NCI-H128 (cell line): ENCODE results near the gene HOXA5.
A peak's percentile ranks its signal among the peaks of the same experiment; 100 is the strongest.

ENCODE experiments used
- DNase-seq: peaks from one replicate; lab custom pipeline; 2025; ENCODE audit not compliant: unreplicated experiment; lab: John Stamatoyannopoulos, UW

The HOXA5 gene

DNA sequence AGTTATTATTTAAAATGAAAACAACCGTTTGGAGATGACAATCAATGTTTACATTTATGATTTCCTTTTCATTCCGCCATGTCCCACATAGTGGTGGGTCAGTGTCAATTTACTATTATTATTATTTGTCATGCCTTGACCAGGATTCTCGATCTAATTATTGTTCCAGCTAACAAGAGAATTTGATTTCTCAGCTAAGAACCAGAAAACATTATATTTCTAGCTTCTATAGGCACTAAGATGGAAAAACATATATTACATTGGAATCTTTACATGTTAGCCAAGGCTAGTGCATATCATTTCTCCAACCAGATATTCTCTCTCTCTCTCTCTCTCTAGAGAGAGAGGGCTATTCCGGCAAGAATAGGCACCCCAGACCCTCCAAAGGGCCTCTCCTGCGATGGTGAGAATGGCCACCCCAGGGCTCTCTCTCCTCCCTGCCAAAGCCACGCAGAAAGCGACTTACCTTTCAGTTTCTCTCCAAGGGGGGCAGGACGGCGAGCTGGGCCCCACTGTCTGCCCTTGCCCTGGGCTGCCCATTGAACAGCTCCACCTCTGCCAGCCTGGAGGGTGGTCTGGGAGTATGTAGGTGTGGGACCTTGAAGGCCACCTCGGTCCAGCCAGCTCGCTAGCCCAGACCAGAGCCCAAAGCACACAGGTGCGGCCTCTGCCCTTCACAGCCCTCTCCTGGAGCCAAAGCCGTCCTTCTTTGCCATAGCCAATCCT is 6.5 kb upstream of the HOXA5 start:
- DNase-seq = no peak

DNA sequence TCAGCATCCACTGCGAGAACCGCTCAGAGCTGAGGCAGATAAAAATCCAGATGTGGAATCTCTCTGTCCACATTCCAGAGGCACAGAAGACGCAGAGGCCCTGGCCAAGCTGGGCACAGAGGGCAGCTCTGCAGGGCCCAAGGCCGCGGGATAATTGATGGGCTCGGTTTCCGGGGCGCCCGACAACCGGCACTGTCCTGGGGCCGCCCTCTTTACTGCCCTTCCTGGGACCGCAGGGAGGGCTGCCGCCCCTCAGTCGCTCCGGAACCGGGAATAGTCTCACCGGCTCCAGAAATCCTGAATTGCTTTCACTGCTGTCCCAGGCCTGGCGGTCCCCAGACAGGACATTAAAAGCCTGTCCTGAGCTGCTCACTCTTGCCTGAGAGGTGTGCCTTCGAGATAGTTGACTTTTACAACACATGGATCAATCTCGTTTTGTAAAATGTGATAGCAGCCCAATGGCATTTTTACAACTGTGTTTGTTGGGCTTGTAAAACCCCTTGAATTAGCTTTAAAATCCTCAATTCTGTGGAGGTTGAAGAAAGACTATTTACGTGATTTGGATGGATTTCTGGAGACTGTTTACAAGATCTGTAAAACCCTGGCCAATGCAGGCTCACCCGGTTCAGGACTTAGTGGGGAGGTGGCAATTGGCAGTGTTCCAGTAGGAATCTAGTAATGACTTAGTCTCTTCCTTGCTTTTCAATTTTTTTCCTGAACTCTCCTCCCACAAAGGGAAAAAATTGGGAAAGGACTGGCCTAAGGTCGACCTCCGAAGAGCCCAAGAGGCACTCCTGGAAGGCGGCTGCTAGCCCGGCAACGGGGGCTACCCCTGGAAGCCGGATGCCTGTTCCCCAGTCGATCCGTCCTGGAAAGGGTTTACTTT is 5.5 kb upstream of the HOXA5 start:
- DNase-seq = no peak

DNA sequence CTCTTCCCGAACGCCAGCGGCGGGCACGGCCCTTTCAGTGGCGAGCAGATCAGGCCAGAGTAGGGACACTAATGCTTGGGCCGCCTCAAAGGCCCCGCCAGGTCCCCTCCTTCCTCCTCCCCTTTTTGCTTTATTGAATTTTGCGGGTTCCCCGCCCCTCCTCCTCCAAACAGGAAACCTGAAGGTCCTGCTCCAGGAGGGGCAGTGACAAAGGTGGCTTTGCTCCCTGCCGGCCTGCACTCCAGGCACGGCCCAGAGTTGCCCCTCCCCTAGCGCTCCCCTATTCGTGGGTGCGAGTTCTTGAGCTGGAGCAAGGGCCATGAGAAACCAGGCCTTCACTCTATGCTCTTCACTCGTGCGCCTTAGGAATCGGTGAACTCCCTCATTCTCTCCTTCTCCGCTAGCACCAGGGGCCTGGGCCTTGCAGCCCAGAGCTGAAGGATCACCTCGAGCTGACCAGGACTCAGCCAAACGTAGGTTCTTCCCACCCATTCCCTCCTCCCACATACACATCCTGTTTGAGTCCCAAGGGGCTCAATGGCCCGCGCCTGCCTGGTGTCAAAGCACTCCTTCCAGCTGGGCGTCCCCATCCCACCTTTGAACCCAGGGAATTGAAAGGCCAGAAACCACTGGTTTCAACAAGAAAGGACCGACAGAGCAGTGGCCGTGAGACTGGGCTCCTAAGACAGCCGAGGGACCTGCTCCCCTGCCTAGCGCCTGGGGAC is 4.7 kb upstream of the HOXA5 start:
- DNase-seq = no peak

DNA sequence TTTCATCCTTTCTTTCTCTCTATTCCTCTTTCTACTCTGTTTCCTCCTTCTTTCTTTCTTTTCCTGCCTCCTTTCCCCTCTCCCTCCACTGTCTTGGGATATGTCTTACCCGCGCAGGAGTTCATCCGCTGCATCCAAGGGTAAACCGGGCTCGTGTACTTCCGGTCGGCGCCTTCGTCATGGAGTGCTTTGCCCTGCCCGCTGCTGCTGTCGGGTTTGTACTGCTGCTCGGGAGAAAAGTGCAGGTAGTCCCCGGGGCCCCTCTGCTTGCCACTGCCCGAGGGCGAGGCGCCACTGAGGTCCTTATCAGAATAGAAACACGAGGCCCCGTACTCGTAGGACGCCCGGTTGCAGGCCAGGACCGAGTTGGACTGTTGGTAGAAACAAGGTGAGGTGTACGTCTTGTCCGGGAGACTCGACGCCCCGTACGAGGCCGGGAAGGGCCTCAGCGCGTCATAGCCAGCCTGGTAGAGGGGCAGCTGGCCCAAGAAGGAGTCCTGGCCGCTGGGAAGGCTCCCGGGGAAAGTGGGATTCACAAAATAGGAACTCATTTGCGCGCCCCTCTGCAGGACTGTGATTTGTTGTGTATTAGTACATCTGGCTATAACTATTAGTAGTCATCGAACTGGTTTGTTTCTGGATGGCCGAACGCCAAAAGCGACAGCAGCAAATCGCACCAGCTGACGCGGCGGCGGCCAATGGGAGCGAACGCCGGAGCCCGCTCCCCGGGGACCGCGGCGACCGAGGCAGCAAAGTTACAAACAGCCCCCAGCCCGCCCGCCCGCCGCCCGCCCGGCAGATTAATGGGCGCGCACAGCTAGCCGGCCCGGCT is 3.9 kb upstream of the HOXA5 start, which contains the start of gene HOXA6:
TSS of gene HOXA6 (minus strand) at position 576 of the 832 bp plus-strand sequence. CDS start at position 551, 25 bp downstream.
- peak; percentile 31 for DNase-seq

DNA sequence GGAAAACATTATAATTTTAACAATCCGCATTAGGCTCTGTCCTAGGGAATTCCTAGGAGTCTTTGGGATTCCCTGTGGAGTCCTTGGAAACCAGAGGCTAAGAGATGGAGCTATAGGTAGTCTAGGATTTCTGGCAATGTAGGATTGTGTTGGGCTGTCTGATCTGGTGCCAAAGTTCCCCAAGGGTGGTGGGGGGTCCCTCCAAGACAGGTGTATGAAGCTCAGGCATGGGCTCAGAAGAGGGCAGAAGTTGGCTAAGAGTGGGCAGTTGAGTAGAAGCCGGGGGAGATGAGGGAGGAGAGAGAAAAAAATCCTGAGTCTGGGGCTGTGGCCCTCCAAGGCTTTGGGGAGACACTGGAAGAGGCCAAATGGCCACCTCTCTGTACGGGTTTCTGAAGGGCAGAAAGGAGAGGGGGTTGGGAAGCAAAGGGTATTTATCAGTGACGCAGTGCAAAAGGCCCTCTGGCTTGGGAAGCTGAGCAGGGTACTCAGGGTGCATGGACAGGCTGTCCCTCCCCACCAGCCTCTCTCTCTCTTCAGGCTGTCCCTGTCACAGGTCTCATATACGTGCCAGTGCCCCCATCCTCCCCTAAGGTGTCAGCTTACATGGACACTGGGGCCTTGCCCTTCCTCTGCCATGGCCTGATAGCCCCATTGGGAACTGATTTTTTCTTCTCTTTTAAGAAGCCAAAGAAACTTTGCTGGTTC is 3.2 kb upstream of the HOXA5 start:
- no peak for DNase-seq

DNA sequence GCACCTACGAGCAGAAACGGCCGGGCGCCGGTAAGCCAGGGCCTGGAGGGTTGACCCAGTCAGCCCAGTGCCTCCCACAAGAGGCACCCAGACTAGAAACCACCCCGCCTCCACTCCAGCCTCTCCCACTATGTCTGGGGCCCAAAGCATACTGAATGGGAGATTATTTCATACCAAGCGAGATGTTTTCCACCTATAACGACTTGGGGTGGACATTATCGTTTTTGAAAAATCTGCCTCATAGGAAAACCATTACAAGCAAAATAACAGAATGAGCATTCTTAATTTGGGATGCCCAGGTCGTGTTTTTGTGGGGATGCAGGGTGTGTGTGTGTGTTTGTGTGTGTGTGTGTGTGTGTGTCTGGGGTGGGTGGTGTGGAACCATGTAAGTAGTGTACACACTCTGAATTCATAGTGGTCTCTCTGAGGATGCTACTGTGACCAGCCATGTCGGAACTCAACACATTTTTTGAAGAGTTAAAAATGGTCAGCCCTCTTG is 2.5 kb upstream of the HOXA5 start:
- DNase-seq = no peak

DNA sequence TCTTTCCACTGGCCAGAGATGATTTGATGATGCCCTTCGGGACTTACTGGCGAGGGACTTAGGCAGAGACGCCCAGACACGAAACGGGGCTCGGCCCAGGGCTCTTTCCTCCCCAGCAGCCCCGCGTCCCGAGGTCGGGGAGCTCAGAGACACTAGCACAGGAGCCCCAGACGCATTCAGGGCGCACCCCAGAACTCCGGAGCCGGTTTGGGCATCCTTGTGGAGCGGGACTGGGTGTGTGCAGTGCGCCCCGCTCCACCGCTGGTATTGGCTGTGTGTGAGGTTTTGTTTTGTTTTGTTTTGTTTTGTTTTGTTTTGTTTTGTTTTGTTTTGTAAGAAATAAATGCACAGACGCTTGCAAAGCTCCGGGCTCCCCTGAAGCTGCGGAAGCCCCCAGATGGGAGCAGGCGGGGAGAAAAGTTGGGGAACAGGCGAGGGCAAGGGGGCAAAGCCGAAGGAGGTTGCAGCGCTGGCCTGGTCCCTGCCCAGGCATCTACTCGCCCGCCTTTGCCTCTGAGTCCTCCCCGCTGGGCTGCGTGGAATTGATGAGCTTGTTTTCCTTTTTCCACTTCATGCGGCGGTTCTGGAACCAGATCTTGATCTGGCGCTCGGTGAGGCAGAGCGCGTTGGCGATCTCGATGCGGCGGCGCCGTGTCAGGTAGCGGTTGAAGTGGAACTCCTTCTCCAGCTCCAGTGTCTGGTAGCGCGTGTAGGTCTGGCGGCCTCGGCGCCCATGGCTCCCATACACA is 1.9 kb upstream of the HOXA5 start:
- no peak for DNase-seq

DNA sequence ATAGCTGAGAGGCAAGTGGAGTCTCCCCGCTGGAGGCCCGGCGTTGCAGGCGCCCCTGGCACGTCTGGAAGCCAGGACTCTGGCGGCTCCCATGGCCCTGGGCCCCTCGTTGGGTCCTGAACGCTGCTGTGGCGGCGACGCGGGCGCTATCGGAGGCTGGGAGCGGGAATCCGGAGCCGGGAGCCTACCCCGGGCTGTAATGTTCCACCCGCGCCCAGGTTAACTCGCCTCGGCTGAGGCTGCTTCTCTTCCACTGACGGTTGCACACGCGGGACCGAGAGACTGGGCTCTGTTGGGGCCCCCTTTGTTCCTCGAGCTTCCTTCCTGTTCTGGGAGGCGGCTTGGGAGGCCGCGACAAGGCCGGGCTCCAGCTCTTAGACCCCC is 1.3 kb upstream of the HOXA5 start:
- no peak for DNase-seq

DNA sequence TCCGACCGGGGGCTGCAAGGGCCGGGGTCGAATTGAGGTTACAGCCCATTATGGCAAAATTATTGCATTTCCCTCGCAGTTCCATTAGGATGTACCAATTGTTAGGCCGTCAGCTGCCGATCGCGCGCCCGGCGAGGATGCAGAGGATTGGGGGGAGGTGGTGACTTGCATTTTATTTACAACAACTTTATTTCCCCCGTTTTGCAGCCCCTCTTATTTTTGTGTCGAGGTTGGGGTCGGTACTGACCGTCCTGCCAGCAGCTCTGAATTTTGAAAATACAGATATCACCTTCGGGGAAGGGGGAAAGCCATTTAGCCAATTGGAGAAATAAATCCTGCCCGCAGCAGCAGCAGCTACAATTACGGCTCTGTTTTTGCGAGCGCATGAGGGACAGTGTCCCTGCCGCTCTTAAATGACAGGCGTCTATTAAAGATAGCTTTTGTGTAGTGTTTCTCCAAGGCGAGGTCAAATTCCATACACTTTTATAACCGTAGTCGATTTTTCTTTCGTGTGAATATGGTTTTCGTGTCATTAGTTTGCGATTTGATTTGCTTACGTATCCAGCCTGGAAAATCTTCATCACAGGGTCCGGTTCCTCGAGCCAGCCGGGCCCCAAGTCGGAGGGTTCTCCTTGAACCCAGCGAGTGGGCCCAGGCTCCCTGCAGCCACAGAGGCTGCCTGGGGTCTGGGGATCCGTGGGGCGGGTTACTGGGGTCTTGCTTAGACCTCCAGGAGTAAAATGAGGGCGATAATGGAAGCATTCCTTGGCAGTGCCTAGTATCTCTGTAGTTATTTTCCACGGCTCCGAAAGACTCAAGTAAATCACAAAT is 684 bp upstream of the HOXA5 start:
- DNase-seq = no peak

DNA sequence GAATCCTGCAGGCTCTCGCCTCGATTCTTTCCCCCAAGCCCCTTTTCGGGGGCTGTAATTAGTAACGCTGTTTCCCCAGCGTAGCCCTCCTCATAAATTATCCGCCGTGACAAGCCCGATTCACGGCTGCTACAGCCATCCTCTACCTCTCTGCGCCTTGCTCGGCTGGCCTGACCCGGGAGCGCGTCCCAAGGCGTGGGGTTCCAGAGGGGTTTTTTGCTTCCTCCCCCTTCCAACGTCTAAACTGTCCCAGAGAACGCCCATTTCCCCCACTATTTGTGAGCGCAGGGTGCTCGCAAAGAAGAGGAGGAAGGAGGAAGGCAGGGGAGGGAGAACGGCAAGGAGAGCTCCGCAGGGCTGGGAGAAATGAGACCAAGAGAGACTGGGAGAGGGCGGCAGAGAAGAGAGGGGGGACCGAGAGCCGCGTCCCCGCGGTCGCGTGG is 880 bp downstream of the HOXA5 start:
- no peak for DNase-seq

DNA sequence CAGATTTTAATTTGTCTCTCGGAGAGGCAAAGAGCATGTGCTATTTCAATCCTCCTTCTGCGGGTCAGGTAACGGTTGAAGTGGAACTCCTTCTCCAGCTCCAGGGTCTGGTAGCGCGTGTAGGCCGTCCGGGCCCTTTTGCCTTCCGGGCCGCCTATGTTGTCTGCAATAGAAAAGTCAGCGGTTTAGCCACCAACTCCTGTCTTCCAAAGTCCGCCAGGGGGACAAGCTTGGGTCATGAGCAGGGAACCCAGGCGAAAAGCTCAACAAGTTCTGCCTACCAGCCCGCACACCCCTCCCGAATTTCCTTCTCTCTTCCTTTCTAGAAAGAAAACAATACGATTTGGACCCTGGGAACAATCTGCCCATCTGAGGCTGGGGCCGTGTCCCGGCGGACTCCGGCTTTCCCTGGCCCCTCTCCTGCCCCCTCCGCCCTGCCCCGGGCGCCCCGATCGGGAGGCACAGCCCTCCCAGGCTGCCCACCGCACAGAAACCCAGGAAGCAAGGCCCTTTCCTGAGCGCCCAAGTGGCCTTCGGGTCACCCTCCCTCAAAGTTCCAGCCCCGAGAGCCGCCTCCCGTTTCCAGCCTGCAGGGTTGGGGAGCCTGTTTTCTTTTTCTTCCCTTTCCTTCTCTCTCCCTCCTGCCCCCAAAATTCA is 1.4 kb downstream of the HOXA5 start:
- DNase-seq = no peak

DNA sequence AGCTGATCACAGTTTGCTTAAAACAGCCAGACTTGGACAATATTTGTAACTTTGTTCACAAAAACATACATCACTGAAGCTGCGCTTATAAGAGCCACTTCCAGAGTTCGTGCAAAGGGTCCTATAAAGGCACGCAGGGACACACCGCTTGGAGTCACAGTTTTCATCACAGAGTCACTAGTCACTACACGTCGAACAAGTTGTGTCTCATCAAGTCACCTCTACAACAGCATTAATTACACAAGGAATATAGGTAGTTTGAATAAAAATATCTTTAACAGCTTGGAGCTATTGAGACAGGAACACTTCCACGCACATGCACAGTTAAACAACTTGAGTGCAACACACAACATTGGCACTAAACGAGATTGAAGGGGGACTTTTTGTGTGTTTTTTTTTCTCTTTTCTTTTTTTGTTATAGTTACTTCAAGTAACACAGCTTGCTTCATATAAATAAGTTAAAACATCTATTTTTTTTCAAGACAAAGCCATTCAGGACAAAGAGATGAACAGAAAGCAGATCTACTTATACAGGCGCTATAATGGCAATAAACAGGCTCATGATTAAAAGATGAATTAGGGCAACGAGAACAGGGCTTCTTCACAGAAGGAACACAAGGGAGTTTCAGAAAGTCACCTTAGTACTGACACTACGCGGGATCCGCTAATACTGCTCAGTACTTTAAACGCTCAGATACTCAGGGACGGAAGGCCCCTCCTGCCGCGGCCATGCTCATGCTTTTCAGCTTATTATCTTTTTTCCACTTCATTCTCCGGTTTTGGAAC is 2.2 kb downstream of the HOXA5 start:
- DNase-seq = no peak

DNA sequence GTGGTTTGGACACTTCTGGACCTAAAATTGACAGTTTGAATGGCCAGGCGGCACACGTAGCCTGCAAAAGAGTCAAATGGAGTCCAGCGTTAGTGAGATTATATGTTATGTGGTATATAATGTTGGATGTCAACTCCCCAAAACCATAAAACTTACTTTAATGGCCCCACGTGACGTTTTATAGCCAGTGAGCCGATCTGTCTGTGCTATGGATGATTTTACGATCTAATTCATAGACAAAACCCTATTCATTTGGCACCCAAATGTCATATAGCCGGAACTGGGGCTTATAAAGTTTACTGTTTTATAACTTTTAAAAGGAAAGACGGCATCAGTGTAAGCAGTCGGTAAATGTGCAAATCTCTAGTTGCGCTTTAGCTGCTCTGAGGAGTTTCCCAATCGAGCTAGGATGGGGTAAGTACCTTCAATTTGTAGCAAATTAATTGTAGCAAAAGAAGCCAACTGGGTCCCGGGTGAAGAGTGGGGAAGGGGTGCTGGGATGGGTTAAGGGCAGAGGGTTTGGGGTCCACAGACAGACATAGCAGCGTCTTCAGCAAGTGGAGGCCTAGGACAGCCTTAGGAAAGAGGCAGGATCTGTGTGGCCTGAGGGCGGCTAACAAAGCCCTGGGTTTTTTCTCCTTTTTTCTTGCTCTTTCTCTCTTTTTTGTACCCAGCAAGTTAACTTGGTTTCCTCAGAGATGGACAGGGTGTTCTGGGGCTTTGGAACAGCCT is 3.2 kb downstream of the HOXA5 start:
- no peak for DNase-seq

DNA sequence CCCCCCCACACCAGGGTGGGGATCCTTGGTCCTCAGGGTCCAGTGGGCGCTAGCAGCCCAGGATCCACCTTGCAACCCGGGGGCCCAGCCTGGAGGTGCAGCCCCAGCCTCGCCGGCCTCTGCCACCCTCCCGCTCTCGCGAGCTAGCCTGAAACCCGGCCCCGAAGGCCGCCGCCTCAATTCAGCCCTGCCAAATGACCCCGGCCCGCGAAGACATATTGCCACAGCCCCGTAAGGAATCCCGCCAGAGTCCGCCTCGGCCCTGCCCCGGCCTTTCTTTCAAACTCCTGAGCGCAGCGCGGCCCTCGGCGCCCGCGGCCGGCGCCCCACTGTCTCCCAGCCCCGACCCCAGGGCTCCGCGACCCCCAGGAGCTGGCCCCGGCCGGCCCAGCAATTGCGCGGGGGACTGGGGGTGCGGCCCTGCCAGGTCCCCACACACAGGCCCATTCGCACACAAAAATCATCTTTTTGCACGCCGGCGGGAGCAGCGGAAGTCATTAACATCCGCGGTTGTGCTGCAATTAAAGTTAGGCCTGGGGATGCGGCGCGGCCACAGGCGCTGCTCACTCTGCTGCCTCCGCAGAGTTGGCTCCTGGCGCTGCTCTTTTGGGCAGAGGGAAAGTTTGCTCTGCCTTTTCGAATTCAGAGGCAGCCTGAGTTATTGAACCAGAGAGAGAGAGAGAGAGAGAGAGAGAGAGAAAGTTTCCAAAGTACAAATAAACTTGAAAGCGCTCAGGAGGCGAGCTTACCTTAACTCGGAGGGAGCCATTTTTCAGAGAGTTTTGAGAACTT is 4.0 kb downstream of the HOXA5 start:
- no peak for DNase-seq

DNA sequence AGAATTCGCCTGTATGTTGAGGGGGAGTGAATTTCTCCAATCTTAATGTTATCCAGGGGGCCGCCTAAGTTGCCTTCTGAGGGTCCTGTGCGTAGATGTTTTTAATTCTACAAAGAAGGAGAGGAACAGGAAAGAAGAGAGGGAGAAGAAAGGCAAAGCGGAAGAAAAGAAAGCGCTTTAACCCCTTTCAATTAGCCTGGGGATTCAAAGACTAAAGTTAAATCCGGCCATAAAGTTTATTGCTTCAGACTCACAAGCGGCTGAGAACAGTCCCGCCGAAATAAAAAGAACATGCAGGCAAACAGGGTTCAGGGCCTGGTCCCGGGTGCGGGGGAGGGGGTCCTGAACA is 4.5 kb downstream of the HOXA5 start:
- DNase-seq = no peak

DNA sequence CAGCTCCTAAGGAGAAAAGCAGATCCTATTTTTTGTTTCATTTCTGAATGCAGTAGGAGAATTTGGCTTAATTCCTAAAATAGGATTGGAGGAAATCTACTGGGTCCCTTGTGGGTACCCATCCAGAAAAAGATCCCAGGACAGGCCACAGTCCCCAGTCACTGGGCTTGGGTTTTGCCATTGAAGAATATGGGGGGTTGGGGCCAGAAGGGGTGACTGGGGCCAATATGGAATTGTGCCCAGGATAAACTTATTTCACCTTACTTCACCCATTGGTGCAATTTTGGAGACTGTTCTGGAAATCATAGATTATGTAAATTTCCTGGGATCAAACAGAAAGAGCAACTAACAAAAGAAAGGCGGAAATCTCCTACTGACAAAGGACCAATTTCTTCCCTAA is 5.0 kb downstream of the HOXA5 start:
- DNase-seq = no peak
